Hepatocyte (in vitro differentiated cells): ENCODE results near the gene FBXW2. TPM values are rescaled to one million over a fixed set of nuclear protein-coding genes. Genes with fewer than 3 reads are reported as not detected.

Experiments
- DNase-seq: peaks from one replicate; pipeline ENCODE4 v3.0.0-alpha.2; 2016; ENCODE audit warnings: low spot score
- H2AFZ ChIP-seq: fragments of 200-600 bp; sonication (generic); 2 replicates; pipeline ENCODE4 v1.6.0; 2016; ENCODE audit warnings: antibody characterized with exemption, mild to moderate bottlenecking
- H3K27ac ChIP-seq: fragments of 200-600 bp; sonication (generic); 2 replicates; pipeline ENCODE4 v1.5.1; 2016; ENCODE audit warnings: mild to moderate bottlenecking
- H3K27me3 ChIP-seq: fragments of 200-600 bp; sonication (generic); 2 replicates; pipeline ENCODE4 v1.6.1; 2016
- H3K36me3 ChIP-seq: fragments of 200-600 bp; sonication (generic); replicated peaks from 2 replicates; pipeline ENCODE4 v1.5.1; 2016; ENCODE audit warnings: low read depth; ENCODE audit not compliant: insufficient read depth
- H3K4me1 ChIP-seq: fragments of 200-600 bp; sonication (generic); 2 replicates; pipeline ENCODE4 v1.5.1; 2016; ENCODE audit warnings: mild to moderate bottlenecking, moderate library complexity; ENCODE audit not compliant: insufficient read depth
- H3K4me2 ChIP-seq: fragments of 200-600 bp; sonication (generic); 2 replicates; pipeline ENCODE4 v1.6.0; 2016
- H3K4me3 ChIP-seq: fragments of 200-600 bp; sonication (generic); 2 replicates; pipeline ENCODE4 v1.5.1; 2016; ENCODE audit warnings: mild to moderate bottlenecking
- H3K79me2 ChIP-seq: fragments of 200-600 bp; sonication (generic); 2 replicates; pipeline ENCODE4 v1.6.0; 2017; ENCODE audit warnings: mild to moderate bottlenecking
- H3K9me2 ChIP-seq: fragments of 200-600 bp; sonication (generic); replicated peaks from 2 replicates; pipeline ENCODE4 v1.6.0; 2017; ENCODE audit warnings: mild to moderate bottlenecking; ENCODE audit not compliant: insufficient read depth
- H3K9me3 ChIP-seq: fragments of 200-600 bp; sonication (generic); 2 replicates; pipeline ENCODE4 v1.5.1; 2016; ENCODE audit warnings: low read depth, mild to moderate bottlenecking
- H4K20me1 ChIP-seq: fragments of 200-600 bp; sonication (generic); 2 replicates; pipeline ENCODE4 v1.6.0; 2016; ENCODE audit warnings: mild to moderate bottlenecking; ENCODE audit not compliant: insufficient read depth, poor library complexity, severe bottlenecking
- CTCF ChIP-seq: fragments of 200-600 bp; sonication (generic); IDR thresholded peaks from 2 replicates; pipeline ENCODE4 v1.5.1; 2016; ENCODE audit warnings: antibody characterized with exemption, mild to moderate bottlenecking; ENCODE audit not compliant: poor library complexity
- EZH2 ChIP-seq: fragments of 200-600 bp; sonication (generic); IDR thresholded peaks from 2 replicates; pipeline ENCODE4 v1.6.1; 2016; ENCODE audit warnings: antibody characterized with exemption, mild to moderate bottlenecking, borderline replicate concordance
- EZH2phosphoT487 ChIP-seq: fragments of 200-600 bp; sonication (generic); IDR thresholded peaks from one replicate; pipeline ENCODE4 v1.6.1; 2018; ENCODE audit warnings: antibody characterized with exemption, mild to moderate bottlenecking, low read depth, moderate library complexity; ENCODE audit not compliant: unreplicated experiment, severe bottlenecking
- WGBS: methylation state at CpG from one replicate; pipeline ENCODE4 v1.1.6; 2016; ENCODE audit warnings: low lambda C conversion rate; ENCODE audit errors: missing lambda C conversion rate; 5-methylcytosine and 5-hydroxymethylcytosine counted together
- polyA plus RNA-seq: library from polyadenylated mRNA; unstranded; fragments of >200 nt; fragmentation: Nextera tagmentation; extraction: Ambion mirVana; gene quantifications from 2 replicates; pipeline ENCODE4 v1.2.1, GENCODE V29; 2016
- total RNA-seq: library from RNA; depleted of rRNA; stranded (reverse); fragments of >200 nt; gene quantifications from 2 replicates; pipeline ENCODE4 v1.2.3, GENCODE V29; 2014

FBXW2 gene
- total RNA-seq = 52.0 and 54.5 TPM in 2 replicates
- polyA plus RNA-seq = 30.1 and 34.6 TPM in 2 replicates

DNA sequence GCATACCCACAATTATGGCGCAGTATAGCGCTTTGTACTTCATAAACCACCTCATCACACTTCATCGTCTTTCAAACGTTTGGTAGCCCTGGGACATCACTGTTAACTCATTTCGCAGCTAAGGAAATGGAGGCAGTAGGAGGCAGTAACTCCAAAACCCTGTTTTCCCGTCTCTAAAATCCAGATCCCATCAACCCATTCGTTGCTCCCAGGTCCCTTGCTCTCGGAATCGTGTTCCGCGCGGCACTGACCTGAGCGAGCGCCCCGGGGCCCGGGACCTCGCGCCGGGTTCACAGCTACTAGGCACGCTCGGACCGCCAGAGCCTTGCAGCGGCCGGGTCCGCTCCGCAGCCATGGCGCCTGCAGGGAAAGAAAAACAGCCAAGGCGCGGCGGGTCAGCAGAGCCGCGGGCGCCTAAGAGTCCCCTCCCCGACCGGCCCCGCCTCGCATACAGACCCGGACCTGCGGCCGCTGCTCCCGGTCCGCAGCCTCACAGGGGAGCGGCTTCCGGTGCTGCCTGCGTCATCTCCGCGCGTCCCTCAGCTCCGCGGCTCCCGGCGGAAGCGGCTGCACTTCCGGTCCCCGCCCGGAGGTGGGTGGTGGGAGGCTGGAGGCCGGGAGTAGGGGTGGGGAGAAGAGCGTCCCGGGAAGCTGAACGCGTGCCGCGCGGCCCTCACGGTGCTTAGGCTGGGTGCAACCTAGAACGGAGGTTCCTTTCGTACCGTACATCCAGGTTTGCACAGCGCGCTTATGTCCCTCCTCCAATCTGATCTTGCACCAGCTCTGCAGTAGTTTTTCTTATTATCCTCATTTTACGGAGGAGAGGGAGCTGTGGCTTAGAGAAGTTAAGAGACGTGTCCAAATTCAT lies at the start of gene FBXW2:
FBXW2 (minus strand) TSS at position 519 of the 868 bp plus-strand sequence. CDS start 5,158 bp downstream, outside the sequence.
- Histone ChIP-seq H3K4me1 (peaks cover 10% of the 10 kb centered on the region), H3K9me3 (no peaks in the 10 kb centered on the region), H3K79me2 (peaks cover 54% of the 10 kb centered on the region), H3K27ac (peak within 1 kb of the TSS; percentile 92), H3K4me2 (peak within 1 kb of the TSS; percentile 88), H4K20me1 (no peaks in the 10 kb centered on the region), H2AFZ (peak within 1 kb of the TSS; percentile 86), H3K27me3 (no peaks in the 10 kb centered on the region), H3K36me3 (no peaks in the 10 kb centered on the region), H3K4me3 (peak within 1 kb of the TSS; percentile 89), H3K9me2 (no peaks in the 10 kb centered on the region)
- WGBS = under 1% methylated on average over 68 of the region's 72 CpGs
- DNase-seq = peak; percentile 95
- TF ChIP-seq EZH2phosphoT487 (no peak), CTCF (no peak), EZH2 (no peak)

GRCh38 chr9:120841930-120842684 lies 48.9 kb upstream of the FBXW2 start:
- H3K4me1 ChIP-seq = no peaks in the 10 kb centered on the region
- DNase-seq = no peak
- peak overlapping the region; percentile 33 for H3K4me3 ChIP-seq
- no peak for TF ChIP-seq EZH2phosphoT487
- H3K4me2 ChIP-seq = peak overlapping the region; percentile 76
- H3K79me2 ChIP-seq = peaks cover 10% of the 10 kb centered on the region
- peak overlapping the region; percentile 93 for H2AFZ ChIP-seq
- H3K9me3 ChIP-seq = peaks cover 3% of the 10 kb centered on the region
- H3K9me2 ChIP-seq = no peaks in the 10 kb centered on the region
- WGBS = 73% methylated on average over 18 of the region's 18 CpGs
- no peaks in the 10 kb centered on the region for H3K36me3 ChIP-seq
- peak overlapping the region; percentile 80 for H3K27ac ChIP-seq
- H3K27me3 ChIP-seq = no peaks in the 10 kb centered on the region
- H4K20me1 ChIP-seq = no peaks in the 10 kb centered on the region

- no peaks in the 10 kb centered on the region for H3K27me3 ChIP-seq
- TF ChIP-seq EZH2 (no peak), EZH2phosphoT487 (no peak), CTCF (no peak)
- no peak overlapping the region for H2AFZ ChIP-seq
- no peak overlapping the region for H3K27ac ChIP-seq
- H4K20me1 ChIP-seq = no peaks in the 10 kb centered on the region
- no peak overlapping the region for H3K4me2 ChIP-seq
- no peaks in the 10 kb centered on the region for H3K36me3 ChIP-seq
- H3K9me3 ChIP-seq = peaks cover 3% of the 10 kb centered on the region
- no peak overlapping the region for H3K4me3 ChIP-seq
- no peak for DNase-seq
- 52% methylated on average over 2 of the region's 2 CpGs for WGBS
- no peaks in the 10 kb centered on the region for H3K4me1 ChIP-seq
- peaks cover 10% of the 10 kb centered on the region for H3K79me2 ChIP-seq
- no peaks in the 10 kb centered on the region for H3K9me2 ChIP-seq
Observed at GRCh38 chr9:120839146-120839545, 45.9 kb upstream of the FBXW2 start.
